HG03565 (cell line): ENCODE results near the gene TMEM145.
"Not testable (repeated sequence)": the region's sequence is repeated elsewhere in the genome, so short reads cannot be mapped to it uniquely, and the experiment has no call there.

Source experiments
- ATAC-seq: cut with Tn5 transposase; IDR thresholded peaks from one replicate; pipeline ENCODE4 v1.9.1; 2021; ENCODE audit warnings: mild to moderate bottlenecking, moderate library complexity; ENCODE audit not compliant: unreplicated experiment

The TMEM145 gene

GRCh38 chr19:42333975-42334696 lies 21.0 kb downstream of the TMEM145 start:
- ATAC-seq = no peak

- no peak for ATAC-seq
Observed at GRCh38 chr19:42334697-42335373, 21.7 kb downstream of the TMEM145 start.

- ATAC-seq = no peak
Observed at GRCh38 chr19:42335374-42335936, 22.3 kb downstream of the TMEM145 start.

DNA sequence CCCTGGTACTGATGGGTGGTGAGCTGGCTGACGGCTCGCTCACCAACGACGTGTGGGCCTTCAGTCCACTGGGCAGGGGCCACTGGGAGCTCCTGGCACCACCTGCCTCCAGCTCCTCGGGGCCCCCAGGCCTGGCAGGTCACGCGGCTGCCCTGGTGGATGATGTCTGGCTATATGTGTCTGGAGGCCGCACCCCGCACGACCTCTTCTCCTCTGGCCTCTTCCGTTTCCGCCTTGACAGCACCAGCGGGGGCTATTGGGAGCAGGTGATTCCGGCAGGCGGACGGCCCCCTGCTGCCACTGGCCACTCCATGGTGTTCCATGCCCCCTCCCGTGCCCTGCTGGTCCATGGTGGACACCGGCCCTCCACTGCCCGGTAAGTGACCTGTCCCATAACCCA lies 22.9 kb downstream of the TMEM145 start:
- ATAC-seq = no peak

- ATAC-seq = not testable (repeated sequence)
Observed at GRCh38 chr19:42339126-42339860, 26.2 kb downstream of the TMEM145 start.

DNA sequence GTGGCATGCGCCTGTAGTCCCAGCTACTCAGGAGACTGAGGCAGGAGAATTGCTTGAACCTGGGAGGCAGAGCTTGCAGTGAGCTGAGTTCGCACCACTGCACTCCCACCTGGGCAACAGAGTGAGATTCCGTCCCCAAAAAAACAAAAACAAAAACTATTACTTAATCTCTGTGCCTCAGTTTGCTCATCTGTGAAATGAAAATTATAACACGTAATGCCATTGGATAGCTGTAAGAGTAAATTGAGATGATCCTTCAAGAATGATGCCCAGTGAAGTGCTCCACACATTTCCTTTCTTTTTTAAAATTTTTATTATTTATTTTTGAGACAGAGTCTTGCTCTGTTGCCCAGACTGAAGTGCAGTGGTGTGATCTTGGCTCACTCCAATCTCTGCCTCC lies 26.8 kb downstream of the TMEM145 start:
- not testable (repeated sequence) for ATAC-seq

GRCh38 chr19:42343344-42344110 lies 30.4 kb downstream of the TMEM145 start:
- no peak for ATAC-seq

DNA sequence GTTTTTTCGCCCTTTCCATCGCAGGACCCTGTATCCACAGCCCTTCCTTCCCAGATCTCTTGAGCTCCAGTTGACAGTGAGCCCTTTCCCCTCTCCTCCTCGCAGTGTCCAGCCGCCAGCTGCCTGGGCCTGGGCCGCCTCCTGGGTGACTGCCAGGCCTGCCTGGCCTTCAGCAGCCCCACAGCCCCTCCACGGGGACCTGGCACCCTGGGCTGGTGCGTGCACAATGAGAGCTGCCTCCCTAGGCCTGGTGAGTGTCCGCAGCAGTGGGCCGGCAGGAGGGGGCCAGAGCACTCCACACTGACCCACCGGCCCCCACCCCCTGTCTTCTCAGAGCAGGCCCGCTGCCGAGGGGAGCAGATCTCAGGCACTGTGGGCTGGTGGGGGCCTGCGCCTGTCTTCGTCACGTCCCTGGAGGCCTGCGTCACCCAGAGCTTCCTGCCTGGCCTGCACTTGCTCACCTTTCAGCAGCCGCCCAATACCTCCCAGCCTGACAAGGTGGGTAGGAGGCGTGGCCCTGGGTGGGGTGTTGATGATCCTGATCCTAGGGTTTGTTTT lies 31.3 kb downstream of the TMEM145 start:
- ATAC-seq = no peak

GRCh38 chr19:42345191-42345812 lies 32.2 kb downstream of the TMEM145 start:
- ATAC-seq = no peak

DNA sequence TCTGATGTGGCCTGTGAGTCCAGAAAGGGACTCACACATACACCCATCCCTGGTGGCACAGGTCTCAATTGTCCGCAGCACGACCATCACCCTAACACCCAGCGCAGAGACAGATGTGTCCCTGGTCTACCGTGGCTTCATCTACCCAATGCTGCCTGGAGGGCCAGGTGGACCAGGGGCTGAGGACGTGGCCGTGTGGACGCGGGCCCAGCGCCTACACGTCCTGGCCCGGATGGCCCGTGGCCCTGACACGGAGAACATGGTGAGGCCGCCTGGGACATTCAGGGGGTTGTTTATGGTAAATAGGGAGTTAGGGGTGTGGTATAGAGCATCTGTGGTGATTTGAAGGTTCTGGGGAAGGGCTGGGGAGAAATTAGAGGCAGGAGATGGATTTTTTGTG lies 35.1 kb downstream of the TMEM145 start:
- ATAC-seq = no peak

GRCh38 chr19:42349378-42350107 lies 36.4 kb downstream of the TMEM145 start:
- no peak for ATAC-seq

- ATAC-seq = no peak
Observed at GRCh38 chr19:42350417-42350816, 37.3 kb downstream of the TMEM145 start.

DNA sequence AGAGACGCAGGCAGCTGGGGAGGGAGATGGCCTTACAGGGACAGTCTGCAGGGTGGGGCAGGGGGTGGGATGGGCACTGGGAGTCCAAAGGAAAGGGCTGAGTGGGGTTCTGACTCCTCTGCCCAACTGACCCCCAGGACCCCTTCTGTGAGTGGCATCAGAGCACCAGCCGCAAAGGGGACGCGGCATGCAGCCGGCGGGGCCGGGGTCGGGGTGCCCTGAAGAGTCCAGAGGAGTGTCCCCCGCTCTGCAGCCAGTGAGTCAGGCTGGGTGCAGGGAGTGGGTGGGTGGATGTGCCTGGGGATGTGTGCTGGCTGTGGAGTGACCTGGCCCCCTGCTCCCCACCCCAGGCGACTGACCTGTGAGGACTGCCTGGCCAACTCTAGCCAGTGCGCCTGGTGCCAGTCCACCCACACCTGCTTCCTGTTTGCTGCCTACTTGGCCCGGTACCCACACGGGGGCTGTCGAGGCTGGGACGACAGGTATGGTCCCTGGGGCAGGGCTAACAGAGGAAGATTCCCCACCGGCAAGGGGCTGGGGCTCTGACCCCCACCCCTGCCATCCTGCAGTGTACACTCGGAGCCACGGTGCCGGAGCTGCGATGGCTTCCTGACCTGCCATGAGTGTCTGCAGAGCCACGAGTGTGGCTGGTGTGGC lies 38.1 kb downstream of the TMEM145 start:
- ATAC-seq = no peak

GRCh38 chr19:42352301-42353259 lies 39.5 kb downstream of the TMEM145 start:
- ATAC-seq = no peak

- ATAC-seq = no peak
Observed at GRCh38 chr19:42353341-42354015, 40.4 kb downstream of the TMEM145 start.

DNA sequence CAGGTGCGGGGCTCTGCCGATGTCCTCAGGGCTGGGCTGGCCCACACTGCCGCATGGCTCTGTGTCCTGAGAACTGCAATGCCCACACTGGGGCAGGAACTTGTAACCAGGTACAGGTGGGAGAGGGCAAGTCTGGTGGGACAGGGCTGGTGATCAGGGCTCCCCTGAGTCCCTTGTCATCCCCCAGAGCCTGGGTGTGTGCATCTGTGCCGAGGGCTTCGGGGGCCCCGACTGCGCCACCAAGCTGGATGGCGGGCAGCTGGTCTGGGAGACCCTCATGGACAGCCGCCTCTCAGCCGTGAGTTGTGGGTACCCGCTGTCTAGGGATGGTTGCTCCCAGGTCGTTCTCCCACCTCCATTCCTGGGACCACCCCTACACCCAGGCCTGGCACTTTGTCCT lies 42.8 kb downstream of the TMEM145 start:
- no peak for ATAC-seq

GRCh38 chr19:42356686-42357085 lies 43.6 kb downstream of the TMEM145 start:
- no peak for ATAC-seq
